HepG2 (cell line): ENCODE measurements around the gene FBF1. TPM values are rescaled to one million over a fixed set of nuclear protein-coding genes. Genes with fewer than 3 reads are reported as not detected.

ENCODE experiments used
- CREB1 ChIP-seq, 2 experiments: fragments of 450-650 bp in 1 of 2; IDR thresholded peaks; 2 replicates each; pipeline ENCODE4 v1.6.1; 2016 to 2017; ENCODE audit warnings: control low read depth in 1 of 2, mild to moderate bottlenecking in 1 of 2, missing compliant biosample characterization in 1 of 2, missing genetic modification characterization in 1 of 2
- IKZF5 ChIP-seq: IDR thresholded peaks from 2 replicates; pipeline ENCODE4 v1.6.1; 2018; ENCODE audit warnings: missing genetic modification reagents, mild to moderate bottlenecking, missing compliant biosample characterization
- KLF12 ChIP-seq: sonication (generic); formaldehyde crosslinking; IDR thresholded peaks from 2 replicates; pipeline ENCODE4 v1.4.0; 2020; ENCODE audit warnings: missing genetic modification reagents, borderline replicate concordance
- NPAS2 ChIP-seq: sonication (generic); formaldehyde crosslinking; IDR thresholded peaks from 2 replicates; pipeline ENCODE4 v1.8.0; 2022; ENCODE audit warnings: mild to moderate bottlenecking, missing genetic modification reagents, borderline replicate concordance
- PAX8 ChIP-seq: sonication (generic); formaldehyde crosslinking; IDR thresholded peaks from 2 replicates; pipeline ENCODE4 v1.8.0; 2022; ENCODE audit warnings: mild to moderate bottlenecking, missing genetic modification reagents, borderline replicate concordance
- PCBP2 ChIP-seq: fragments of 200-400 bp; formaldehyde crosslinking; optimal IDR thresholded peaks from 2 replicates; pipeline ENCODE3; 2018; ENCODE audit warnings: low read length, low read depth; ENCODE audit not compliant: poor library complexity, severe bottlenecking
- PLRG1 ChIP-seq: fragments of 450-650 bp; conservative IDR thresholded peaks from 2 replicates; pipeline ENCODE4 v1.6.1; 2016
- RFX5 ChIP-seq: IDR thresholded peaks from 2 replicates; pipeline ENCODE4 v1.6.1; 2011; ENCODE audit warnings: low read depth, low read length, improper control_type of control experiment
- TCF12 ChIP-seq, 2 experiments: fragments of 450-650 bp in 1 of 2; sonication (generic) in 1 of 2; formaldehyde crosslinking in 1 of 2; IDR thresholded peaks; 2 replicates each; pipeline versions ENCODE4 v1.6.1 to v1.8.0; 2017 to 2022; ENCODE audit warnings: antibody characterized with exemption in 1 of 2, mild to moderate bottlenecking in 1 of 2, missing genetic modification reagents in 1 of 2, moderate library complexity in 1 of 2
- THRA ChIP-seq: sonication (generic); formaldehyde crosslinking; IDR thresholded peaks from 2 replicates; pipeline ENCODE4 v1.4.0; 2020; ENCODE audit warnings: missing genetic modification reagents, borderline replicate concordance
- YY1 ChIP-seq: IDR thresholded peaks from 2 replicates; pipeline ENCODE4 v1.6.1; 2011; ENCODE audit warnings: low read length, low read depth, moderate library complexity, mild to moderate bottlenecking; ENCODE audit not compliant: insufficient read depth, insufficient replicate concordance
- ZC3H13 ChIP-seq: sonication (generic); formaldehyde crosslinking; IDR thresholded peaks from 2 replicates; pipeline ENCODE4 v1.8.1; 2023; ENCODE audit warnings: mild to moderate bottlenecking, missing genetic modification reagents, moderate library complexity
- ZFP62 ChIP-seq: sonication (generic); formaldehyde crosslinking; IDR thresholded peaks from 2 replicates; pipeline ENCODE4 v1.4.0; 2020; ENCODE audit warnings: missing genetic modification reagents
- ZIK1 ChIP-seq: sonication (generic); formaldehyde crosslinking; IDR thresholded peaks from 2 replicates; pipeline ENCODE4 v1.5.0; 2020; ENCODE audit warnings: mild to moderate bottlenecking, low read depth, missing genetic modification reagents, borderline replicate concordance
- ZMYM2 ChIP-seq: sonication (generic); formaldehyde crosslinking; IDR thresholded peaks from 2 replicates; pipeline ENCODE4 v1.8.0; 2022; ENCODE audit warnings: mild to moderate bottlenecking, missing genetic modification reagents
- ZNF251 ChIP-seq: sonication (generic); formaldehyde crosslinking; IDR thresholded peaks from 2 replicates; pipeline ENCODE4 v1.9.0; 2021; ENCODE audit warnings: mild to moderate bottlenecking, missing genetic modification reagents
- ZNF282 ChIP-seq: fragments of 450-650 bp; IDR thresholded peaks from 2 replicates; pipeline ENCODE4 v1.6.1; 2018; ENCODE audit not compliant: partially characterized antibody
- ZNF510 ChIP-seq: sonication (generic); formaldehyde crosslinking; IDR thresholded peaks from 2 replicates; pipeline ENCODE4 v1.4.0; 2020; ENCODE audit warnings: low read depth, mild to moderate bottlenecking, missing genetic modification reagents
- ZNF670 ChIP-seq: sonication (generic); formaldehyde crosslinking; IDR thresholded peaks from 2 replicates; pipeline ENCODE4 v1.8.0; 2022; ENCODE audit warnings: mild to moderate bottlenecking, missing genetic modification reagents, borderline replicate concordance
- ZNF710 ChIP-seq: sonication (generic); formaldehyde crosslinking; IDR thresholded peaks from 2 replicates; pipeline ENCODE4 v1.5.0; 2020; ENCODE audit warnings: mild to moderate bottlenecking, missing genetic modification reagents, borderline replicate concordance
- ZNF737 ChIP-seq: sonication (generic); formaldehyde crosslinking; IDR thresholded peaks from 2 replicates; pipeline ENCODE4 v1.5.0; 2020; ENCODE audit warnings: missing genetic modification reagents, mild to moderate bottlenecking, borderline replicate concordance
- ZNF772 ChIP-seq: sonication (generic); formaldehyde crosslinking; IDR thresholded peaks from 2 replicates; pipeline ENCODE4 v1.5.0; 2020; ENCODE audit warnings: mild to moderate bottlenecking, missing genetic modification reagents
- ZNF782 ChIP-seq: sonication (generic); formaldehyde crosslinking; IDR thresholded peaks from 2 replicates; pipeline ENCODE4 v1.4.0; 2020; ENCODE audit warnings: missing genetic modification reagents, mild to moderate bottlenecking, borderline replicate concordance
- ZNF891 ChIP-seq: sonication (generic); formaldehyde crosslinking; IDR thresholded peaks from 2 replicates; pipeline ENCODE4 v1.5.0; 2020; ENCODE audit warnings: mild to moderate bottlenecking, missing genetic modification reagents
- polyA plus RNA-seq, 8 experiments: library from polyadenylated mRNA; depleted of rRNA in 3 of 8; stranded (reverse) in 7 of 8; unstranded in 1 of 8; fragments of >200 nt; fragmentation: Illumina TruSeq in 4 of 8; extraction: Trizol in 4 of 8; gene quantifications; 2 replicates each; pipeline versions ENCODE4 v1.2.1 to v1.2.3, GENCODE V29; 2011 to 2016; ENCODE audit warnings: low read depth in 4 of 8, missing spikeins in 1 of 8, mixed read lengths in 1 of 8; ENCODE audit not compliant: insufficient read depth in 1 of 8
- total RNA-seq, 5 experiments: library from RNA; depleted of rRNA; stranded (reverse); fragments of >200 nt; fragmentation: Illumina TruSeq; extraction: Trizol; gene quantifications; 2 replicates each; pipeline ENCODE4 v1.2.3, GENCODE V29; 2016; ENCODE audit warnings: low read depth in 1 of 5

Gene FBF1
- total and polyA plus RNA-seq, 2 of the 13 experiments (the other 11 are each of a cell fraction or from before 2014, with no cell fraction given), result 2.4 to 8.1 TPM

- peak; percentile 85 for TF ChIP-seq THRA
- TF ChIP-seq ZNF710 (CRISPR knock-in tag), result no peak
- TF ChIP-seq ZNF737 (CRISPR knock-in tag), result no peak
- no peak for TF ChIP-seq PCBP2
- TF ChIP-seq ZNF251 (CRISPR knock-in tag), result no peak
- TF ChIP-seq CREB1 (IDR thresholded peaks at IDR 0.05), result 0 out of 2 replicates have a peak, but pooled peaks have one; percentile 2
- no peak for TF ChIP-seq CREB1 (CRISPR knock-in tag; IDR thresholded peaks at IDR 0.05)
- no peak for TF ChIP-seq NPAS2 (CRISPR knock-in tag)
- TF ChIP-seq PAX8 (CRISPR knock-in tag), result 0 out of 2 replicates have a peak, but pooled peaks have one; percentile 77
- no peak for TF ChIP-seq PLRG1
- peak; percentile 5; the same call in 1 of the 2 replicates for TF ChIP-seq RFX5
- TF ChIP-seq ZFP62 (CRISPR knock-in tag), result no peak
- TF ChIP-seq ZNF282, result no peak
- peak; percentile 84 for TF ChIP-seq YY1
- no peak; the same call in none of the 2 replicates for TF ChIP-seq ZNF782
- no peak for TF ChIP-seq ZNF670
- TF ChIP-seq ZNF891, result peak; percentile 98
- no peak for TF ChIP-seq TCF12 (IDR thresholded peaks at IDR 0.05)
- TF ChIP-seq TCF12 (CRISPR knock-in tag; IDR thresholded peaks at IDR 0.05), result peak; percentile 83
- TF ChIP-seq ZC3H13 (CRISPR knock-in tag), result peak; percentile 100
- peak; percentile 94 for TF ChIP-seq ZNF772 (CRISPR knock-in tag)
- TF ChIP-seq ZNF510 (CRISPR knock-in tag), result peak; percentile 70; the same call in 1 of the 2 replicates
- TF ChIP-seq ZMYM2 (CRISPR knock-in tag), result peak; percentile 91
- peak; percentile 54; the same call in 1 of the 2 replicates for TF ChIP-seq KLF12
- peak; percentile 97 for TF ChIP-seq ZIK1 (CRISPR knock-in tag)
- TF ChIP-seq IKZF5 (CRISPR knock-in tag), result peak; percentile 95
These were observed 64.5 kb downstream of the FBF1 start (continued) for GRCh38 chr17:75876190-75876937.
